ENCODE measurements around the gene PABPC3. TPM values are rescaled to one million over a fixed set of nuclear protein-coding genes. Genes with fewer than 3 reads are reported as not detected.

Gene PABPC3
- total RNA-seq, 6 donors from 2014 or later, result 0.11 to 0.20 (median 0.17) TPM; not detected in 3

DNA sequence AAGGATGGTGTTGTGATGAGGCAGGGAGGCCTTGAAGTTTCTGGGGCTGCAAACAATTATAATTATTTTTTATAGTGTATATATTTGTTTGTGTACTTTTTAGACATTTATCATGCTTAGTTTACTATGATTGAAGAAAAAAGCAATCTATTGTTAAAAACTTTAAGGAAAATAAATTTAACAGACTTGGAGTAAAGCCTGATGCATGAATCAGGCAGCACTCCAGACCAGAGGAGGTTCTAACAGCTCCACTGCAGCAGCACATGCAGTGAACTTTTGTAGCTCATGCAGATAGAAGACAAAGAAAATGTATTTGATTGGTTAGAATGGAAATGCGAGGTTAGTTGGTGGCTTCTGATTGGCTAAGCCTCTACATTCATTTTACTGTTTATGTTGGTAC, 36.8 kb upstream of the PABPC3 start:
- no peaks in the 10 kb centered on the region for H3K9me3 ChIP-seq
- 85 to 86% methylated on average over 1 of the region's 1 CpG for WGBS, 2 donors
- no peaks in the 10 kb centered on the region for H3K4me1 ChIP-seq

GRCh38 chr13:25059958-25060357, 36.0 kb upstream of the PABPC3 start:
- no peak for DNase-seq
- no peaks in the 10 kb centered on the region for H3K9me3 ChIP-seq
- no peaks in the 10 kb centered on the region for H3K27me3 ChIP-seq
- no peaks in the 10 kb centered on the region for H3K36me3 ChIP-seq
- 58 to 73% methylated on average over 7 of the region's 7 CpGs for WGBS, 2 donors
- H3K27ac ChIP-seq, result no peak overlapping the region
- TF ChIP-seq, protein P1, sequence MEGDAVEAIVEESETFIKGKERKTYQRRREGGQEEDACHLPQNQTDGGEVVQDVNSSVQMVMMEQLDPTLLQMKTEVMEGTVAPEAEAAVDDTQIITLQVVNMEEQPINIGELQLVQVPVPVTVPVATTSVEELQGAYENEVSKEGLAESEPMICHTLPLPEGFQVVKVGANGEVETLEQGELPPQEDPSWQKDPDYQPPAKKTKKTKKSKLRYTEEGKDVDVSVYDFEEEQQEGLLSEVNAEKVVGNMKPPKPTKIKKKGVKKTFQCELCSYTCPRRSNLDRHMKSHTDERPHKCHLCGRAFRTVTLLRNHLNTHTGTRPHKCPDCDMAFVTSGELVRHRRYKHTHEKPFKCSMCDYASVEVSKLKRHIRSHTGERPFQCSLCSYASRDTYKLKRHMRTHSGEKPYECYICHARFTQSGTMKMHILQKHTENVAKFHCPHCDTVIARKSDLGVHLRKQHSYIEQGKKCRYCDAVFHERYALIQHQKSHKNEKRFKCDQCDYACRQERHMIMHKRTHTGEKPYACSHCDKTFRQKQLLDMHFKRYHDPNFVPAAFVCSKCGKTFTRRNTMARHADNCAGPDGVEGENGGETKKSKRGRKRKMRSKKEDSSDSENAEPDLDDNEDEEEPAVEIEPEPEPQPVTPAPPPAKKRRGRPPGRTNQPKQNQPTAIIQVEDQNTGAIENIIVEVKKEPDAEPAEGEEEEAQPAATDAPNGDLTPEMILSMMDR (IDR thresholded peaks at IDR 0.05), result no peak
- TF ChIP-seq POLR2A (IDR thresholded peaks at IDR 0.05) (no peak), POLR2AphosphoS5 (IDR thresholded peaks at IDR 0.05) (no peak), EP300 (IDR thresholded peaks at IDR 0.05) (no peak)
- no peak for ATAC-seq (ENCODE audit: low FRiP score in 2 of 2)
- H3K4me1 ChIP-seq, result no peaks in the 10 kb centered on the region
- H3K4me3 ChIP-seq, result no peak overlapping the region

More for the DNA sequence above, 36.8 kb upstream of the PABPC3 start:
- no peak for ATAC-seq (ENCODE audit: low FRiP score in 2 of 2)
- DNase-seq, result no peak
- no peak overlapping the region for H3K4me3 ChIP-seq
- no peak for TF ChIP-seq POLR2AphosphoS5 (IDR thresholded peaks at IDR 0.05)
- TF ChIP-seq, protein P1 (IDR thresholded peaks at IDR 0.05), result no peak
- TF ChIP-seq POLR2A (IDR thresholded peaks at IDR 0.05), result no peak
- TF ChIP-seq EP300 (IDR thresholded peaks at IDR 0.05), result no peak
- no peak overlapping the region for H3K27ac ChIP-seq
- no peaks in the 10 kb centered on the region for H3K36me3 ChIP-seq
- no peaks in the 10 kb centered on the region for H3K27me3 ChIP-seq

GRCh38 chr13:25062479-25062878, 33.5 kb upstream of the PABPC3 start:
- Histone ChIP-seq H3K4me3 (no peak overlapping the region), H3K27ac (no peak overlapping the region), H3K27me3 (no peaks in the 10 kb centered on the region), H3K36me3 (no peaks in the 10 kb centered on the region), H3K4me1 (no peaks in the 10 kb centered on the region), H3K9me3 (no peaks in the 10 kb centered on the region)
- WGBS, 2 donors, result 74 to 79% methylated on average over 5 of the region's 5 CpGs
- DNase-seq (no peak), ATAC-seq (ENCODE audit: low FRiP score in 2 of 2) (no peak)
- no peak for TF ChIP-seq POLR2A (IDR thresholded peaks at IDR 0.05)
- no peak for TF ChIP-seq POLR2AphosphoS5 (IDR thresholded peaks at IDR 0.05)
- TF ChIP-seq, protein P1 (IDR thresholded peaks at IDR 0.05), result no peak
- TF ChIP-seq EP300 (IDR thresholded peaks at IDR 0.05), result no peak

- H3K9me3 ChIP-seq, result no peaks in the 10 kb centered on the region
- no peak for DNase-seq
- H3K4me3 ChIP-seq, result no peak overlapping the region
- H3K4me1 ChIP-seq, result no peaks in the 10 kb centered on the region
- no peaks in the 10 kb centered on the region for H3K36me3 ChIP-seq
- no peaks in the 10 kb centered on the region for H3K27me3 ChIP-seq
- TF ChIP-seq, protein P1 (IDR thresholded peaks at IDR 0.05), result no peak
- TF ChIP-seq POLR2A (IDR thresholded peaks at IDR 0.05) (no peak), EP300 (IDR thresholded peaks at IDR 0.05) (no peak), POLR2AphosphoS5 (IDR thresholded peaks at IDR 0.05) (no peak)
- H3K27ac ChIP-seq, result no peak overlapping the region
- ATAC-seq (ENCODE audit: low FRiP score in 2 of 2), result no peak
Observed at GRCh38 chr13:25064396-25064795, 31.5 kb upstream of the PABPC3 start.

DNA sequence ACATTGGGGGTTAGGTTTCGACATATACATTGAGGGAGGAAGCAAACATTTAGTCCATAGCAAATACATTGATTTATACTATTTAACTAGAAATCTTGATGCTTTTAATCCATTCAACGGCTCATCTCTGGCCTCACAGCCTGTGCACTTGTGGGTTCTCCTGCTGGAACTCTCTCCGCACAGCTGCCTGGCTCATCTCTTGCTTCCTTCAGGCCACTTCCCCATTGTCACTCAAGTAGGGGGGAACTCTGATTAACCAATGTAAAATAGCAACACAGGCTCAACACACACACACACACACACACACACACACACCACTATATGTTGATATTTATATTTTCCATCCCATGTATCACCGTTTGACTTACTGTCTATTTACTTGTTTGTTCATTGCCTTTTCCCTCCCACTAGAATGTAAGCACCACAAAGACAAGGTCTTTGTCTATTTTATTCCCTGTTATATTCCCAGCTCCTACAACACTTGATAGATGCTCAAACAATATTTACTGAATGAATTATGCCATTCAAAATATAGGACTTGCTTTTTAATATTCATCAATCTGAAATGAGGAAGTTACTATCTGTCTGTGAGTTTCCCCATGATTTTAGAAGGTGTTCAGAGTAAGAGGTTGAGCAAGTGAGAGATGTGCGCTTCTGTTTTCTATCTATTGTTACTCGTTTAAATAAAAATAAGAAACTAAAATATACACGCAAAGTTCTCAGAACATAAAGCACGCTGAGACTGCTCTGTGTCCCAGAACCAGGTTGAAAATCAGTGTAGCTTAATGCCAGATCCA, 29.8 kb upstream of the PABPC3 start:
- WGBS, 2 donors, result 71 to 88% methylated on average over 8 of the region's 8 CpGs
- TF ChIP-seq POLR2AphosphoS5 (IDR thresholded peaks at IDR 0.05) (no peak), EP300 (IDR thresholded peaks at IDR 0.05) (no peak), POLR2A (IDR thresholded peaks at IDR 0.05) (no peak)
- no peaks in the 10 kb centered on the region for H3K9me3 ChIP-seq
- H3K36me3 ChIP-seq, result no peaks in the 10 kb centered on the region
- ATAC-seq (ENCODE audit: low FRiP score in 2 of 2) (no peak), DNase-seq (no peak)
- no peaks in the 10 kb centered on the region for H3K27me3 ChIP-seq
- H3K27ac ChIP-seq, result no peak overlapping the region
- H3K4me1 ChIP-seq, result no peaks in the 10 kb centered on the region
- H3K4me3 ChIP-seq, result no peak overlapping the region

All from upper lobe of left lung (tissue), 6 donors.